ENCODE results near the gene AGBL4.

GRCh38 chr1:48775831-48776392 lies 1247.8 kb downstream of the AGBL4 start:
- TF ChIP-seq CTCF (IDR thresholded peaks at IDR 0.05), result no peak
- TF ChIP-seq POLR2A (IDR thresholded peaks at IDR 0.05), result no peak

Data from heart left ventricle (tissue), 13 donors.